Gastrocnemius medialis (tissue), 4 donors: ENCODE data around the gene AMMECR1.

ENCODE experiments used
- CTCF ChIP-seq, 5 experiments: fragments of 450-650 bp in 3 of 5; fragments of 200-600 bp in 2 of 5; sonication (generic) in 2 of 5; IDR thresholded peaks in 4 of 5; conservative IDR thresholded peaks in 1 of 5; 1 replicate in 4 of 5; 2 replicates in 1 of 5; pipeline ENCODE4 v1.5.1; 2016 to 2019; ENCODE audit warnings: antibody characterized with exemption in 5 of 5, mild to moderate bottlenecking in 3 of 5, moderate library complexity in 3 of 5
- POLR2A ChIP-seq, 2 donors: fragments of 450-650 bp; IDR thresholded peaks; one replicate each; pipeline ENCODE4 v1.6.1; 2017; ENCODE audit warnings: antibody characterized with exemption in 2 of 2, mild to moderate bottlenecking in 2 of 2, moderate library complexity in 2 of 2

DNA sequence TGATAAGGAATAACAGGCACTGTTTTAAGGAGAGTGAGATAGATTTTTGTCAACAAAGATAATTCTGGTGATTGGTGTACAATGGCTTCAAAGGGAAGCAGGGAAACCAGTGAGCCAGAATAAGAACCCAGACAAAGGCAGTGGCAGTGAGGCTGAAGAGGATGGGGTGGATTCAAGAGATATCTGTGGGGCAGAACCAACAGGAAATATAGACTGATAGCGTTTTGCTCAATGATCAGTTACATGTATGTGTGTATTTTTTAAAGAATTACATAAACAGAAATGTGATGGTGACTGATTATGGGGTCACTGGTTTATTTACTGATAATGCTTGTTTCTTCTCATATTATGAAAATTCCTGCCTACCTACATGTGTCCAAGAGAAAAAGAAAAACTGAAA is 66.4 kb downstream of the AMMECR1 start:
- TF ChIP-seq CTCF (IDR thresholded peaks at IDR 0.05 in 4 of 5, conservative IDR thresholded peaks at IDR 0.05 in 1 of 5) (no peak), POLR2A (IDR thresholded peaks at IDR 0.05) (no peak)
